IMR-90 (cell line): ENCODE data around the gene ACTR2. TPM values are rescaled to one million over a fixed set of nuclear protein-coding genes. Genes with fewer than 3 reads are reported as not detected.

Experiments
- ATAC-seq: fragments of 200-7000 bp; cut with Tn5 transposase; 2 replicates; pipeline ENCODE4 v1.9.1; 2020; ENCODE audit warnings: low read depth, mild to moderate bottlenecking, moderate library complexity
- BruUV-seq: library from RNA; stranded (reverse); fragments of 400-500 nt; replicated peaks from 2 replicates; lab custom pipeline; 2021; lab: Mats Ljungman, UMichigan
- CTCF ChIA-PET: fragments of 300-600 bp; formaldehyde crosslinking; extraction: SDS; loops from one replicate; lab custom pipeline; 2021; ENCODE audit warnings: antibody characterized with exemption; lab: Yijun Ruan, JAX
- POLR2A ChIA-PET: fragments of 300-600 bp; sonication (Branson Sonifier 250); formaldehyde crosslinking; loops from one replicate; lab custom pipeline; 2022; ENCODE audit warnings: antibody characterized with exemption; ENCODE audit not compliant: unreplicated experiment; lab: Charles Lee
- DNase-seq: peaks from one replicate; pipeline ENCODE4 v3.0.0; 2013
- H2AFZ ChIP-seq: replicated peaks from 2 replicates; pipeline ENCODE3; 2013; ENCODE audit warnings: low read length, mild to moderate bottlenecking; ENCODE audit not compliant: poor library complexity
- H2AK5ac ChIP-seq: 2 replicates; pipeline ENCODE4 v1.6.1; 2013; ENCODE audit warnings: low read depth, low read length, inconsistent platforms
- H2AK9ac ChIP-seq: replicated peaks from 2 replicates; pipeline ENCODE3; 2013; ENCODE audit warnings: mild to moderate bottlenecking, low read depth, low read length, moderate library complexity; ENCODE audit not compliant: poor library complexity
- H2BK120ac ChIP-seq: 2 replicates; pipeline ENCODE4 v1.6.1; 2013; ENCODE audit warnings: low read depth, low read length, inconsistent platforms
- H2BK15ac ChIP-seq: 3 replicates; pipeline ENCODE4 v1.6.1; 2013; ENCODE audit warnings: low read depth, low read length, inconsistent platforms
- H2BK20ac ChIP-seq: 2 replicates; pipeline ENCODE4 v1.6.1; 2013; ENCODE audit warnings: low read depth, mild to moderate bottlenecking, inconsistent platforms, low read length, moderate library complexity
- H2BK5ac ChIP-seq: 2 replicates; pipeline ENCODE4 v1.6.1; 2013; ENCODE audit warnings: mild to moderate bottlenecking, low read depth, low read length, inconsistent platforms; ENCODE audit not compliant: poor library complexity, severe bottlenecking
- H3K14ac ChIP-seq: replicated peaks from 2 replicates; pipeline ENCODE4 v1.6.1; 2013; ENCODE audit warnings: low read depth, low read length, inconsistent platforms
- H3K18ac ChIP-seq: 2 replicates; pipeline ENCODE4 v1.6.1; 2013; ENCODE audit warnings: low read depth, low read length, control low read depth
- H3K23ac ChIP-seq: 2 replicates; pipeline ENCODE4 v1.6.1; 2013; ENCODE audit warnings: low read depth, low read length, inconsistent platforms
- H3K27ac ChIP-seq: 2 replicates; pipeline ENCODE4 v1.5.1; 2013; ENCODE audit warnings: mild to moderate bottlenecking, control low read depth, low read length; ENCODE audit not compliant: insufficient read depth
- H3K27me3 ChIP-seq: 2 replicates; pipeline ENCODE4 v1.6.1; 2013; ENCODE audit warnings: low read length; ENCODE audit not compliant: control insufficient read depth, insufficient read depth
- H3K36me3 ChIP-seq: 2 replicates; pipeline ENCODE4 v1.6.1; 2013; ENCODE audit warnings: low read length, mixed read lengths; ENCODE audit not compliant: control insufficient read depth, insufficient read depth
- H3K4ac ChIP-seq: 2 replicates; pipeline ENCODE4 v1.6.1; 2013; ENCODE audit warnings: low read depth, low read length, inconsistent platforms
- H3K4me1 ChIP-seq: 2 replicates; pipeline ENCODE4 v1.6.1; 2013; ENCODE audit warnings: low read length, mixed read lengths; ENCODE audit not compliant: control insufficient read depth, insufficient read depth
- H3K4me2 ChIP-seq: 2 replicates; pipeline ENCODE4 v1.6.1; 2013; ENCODE audit warnings: low read depth, mild to moderate bottlenecking, control low read depth, low read length, moderate library complexity
- H3K4me3 ChIP-seq: 2 replicates; pipeline ENCODE4 v1.5.1; 2013; ENCODE audit warnings: low read depth, mild to moderate bottlenecking, control low read depth, low read length, moderate library complexity; ENCODE audit not compliant: insufficient read depth
- H3K56ac ChIP-seq: 2 replicates; pipeline ENCODE4 v1.6.1; 2013; ENCODE audit warnings: low read length, inconsistent platforms; ENCODE audit not compliant: insufficient read depth; ENCODE audit errors: extremely low read depth
- H3K79me1 ChIP-seq, 2 experiments: 2 replicates each; pipeline ENCODE4 v1.6.1; 2013; ENCODE audit warnings: low read length in 2 of 2, inconsistent platforms in 1 of 2, low read depth in 1 of 2
- H3K9ac ChIP-seq: 2 replicates; pipeline ENCODE4 v1.6.1; 2013; ENCODE audit warnings: low read depth, low read length, control low read depth
- H3K9me1 ChIP-seq: 2 replicates; pipeline ENCODE4 v1.6.1; 2013; ENCODE audit warnings: low read length, inconsistent platforms; ENCODE audit not compliant: insufficient read depth
- H3K9me3 ChIP-seq: 2 replicates; pipeline ENCODE4 v1.6.1; 2013; ENCODE audit warnings: low read length; ENCODE audit not compliant: control insufficient read depth, insufficient read depth
- H4K20me1 ChIP-seq: 2 replicates; pipeline ENCODE4 v1.6.1; 2013; ENCODE audit warnings: low read length, inconsistent platforms; ENCODE audit not compliant: insufficient read depth
- H4K5ac ChIP-seq: 2 replicates; pipeline ENCODE4 v1.6.1; 2013; ENCODE audit warnings: mild to moderate bottlenecking, low read depth, low read length, control low read depth
- H4K8ac ChIP-seq, 2 experiments: 2 replicates each; pipeline ENCODE4 v1.6.1; 2013; ENCODE audit warnings: low read depth in 2 of 2, low read length in 2 of 2, control low read depth in 1 of 2, inconsistent platforms in 1 of 2
- H4K91ac ChIP-seq: 2 replicates; pipeline ENCODE4 v1.6.1; 2013; ENCODE audit warnings: low read depth, low read length, inconsistent platforms; ENCODE audit not compliant: insufficient read depth
- BHLHE40 ChIP-seq: fragments of 150-350 bp; IDR thresholded peaks from 2 replicates; pipeline ENCODE4 v1.6.1; 2016; ENCODE audit warnings: mild to moderate bottlenecking, low read depth, low read length
- ELK1 ChIP-seq: fragments of 150-350 bp; IDR thresholded peaks from 2 replicates; pipeline ENCODE4 v1.6.1; 2016; ENCODE audit warnings: low read depth, mild to moderate bottlenecking, low read length, moderate library complexity, borderline replicate concordance
- MAFK ChIP-seq: IDR thresholded peaks from 2 replicates; pipeline ENCODE4 v1.6.1; 2012; ENCODE audit warnings: low read depth, low read length, improper control_type of control experiment
- MAZ ChIP-seq: IDR thresholded peaks from 2 replicates; pipeline ENCODE4 v1.6.1; 2012; ENCODE audit warnings: low read depth, mild to moderate bottlenecking, low read length, improper control_type of control experiment, moderate library complexity, borderline replicate concordance
- MXI1 ChIP-seq: IDR thresholded peaks from 2 replicates; pipeline ENCODE4 v1.6.1; 2012; ENCODE audit warnings: low read depth, mild to moderate bottlenecking, low read length, moderate library complexity, borderline replicate concordance
- RFX5 ChIP-seq: IDR thresholded peaks from 2 replicates; pipeline ENCODE4 v1.8.0; 2012; ENCODE audit warnings: low read depth, mild to moderate bottlenecking, low read length, moderate library complexity
- USF2 ChIP-seq: fragments of 150-350 bp; IDR thresholded peaks from 2 replicates; pipeline ENCODE4 v1.6.1; 2017; ENCODE audit warnings: mild to moderate bottlenecking, antibody characterized with exemption, low read length, low read depth
- WGBS, 2 experiments: methylation state at CpG; one replicate each; pipeline versions ENCODE4 v1.1.5 to v1.1.7; 2013; ENCODE audit warnings: missing lambda C conversion rate in 2 of 2; ENCODE audit not compliant: insufficient read length in 1 of 2; ENCODE audit errors: extremely low coverage in 2 of 2; 5-methylcytosine and 5-hydroxymethylcytosine counted together
- dilution Hi-C: fragments of 300-500 bp; cut with HindIII; formaldehyde crosslinking; loops from one replicate; pipeline ENCODE4 v1.14.3; 2018; ENCODE audit warnings: low sequenced_read_pairs; ENCODE audit not compliant: unreplicated experiment
- in situ Hi-C: fragments of 300-500 bp; cut with MboI; formaldehyde crosslinking; loops from 3 replicates; pipeline ENCODE4 v1.14.3; 2019; ENCODE audit warnings: low sequenced_read_pairs, inconsistent platforms, mixed read lengths
- intact Hi-C: fragments of 100-400 bp; cut with micrococcal nuclease; formaldehyde crosslinking; loops from 2 replicates; pipeline ENCODE4 v1.10.0; 2022
- polyA plus RNA-seq, 3 experiments: library from polyadenylated mRNA; depleted of rRNA; stranded (reverse); fragments of >200 nt; gene quantifications; 2 replicates each; pipeline ENCODE4 v1.2.3, GENCODE V29; 2012; ENCODE audit warnings: low replicate concordance in 1 of 3
- total RNA-seq: library from RNA; depleted of rRNA; stranded (reverse); fragments of >200 nt; gene quantifications from 2 replicates; pipeline ENCODE4 v1.2.3, GENCODE V29; 2012

ACTR2 gene
- total and polyA plus RNA-seq, 2 of the 4 experiments (the other 2 are of a cell fraction), result 141 to 205 TPM

GRCh38 chr2:65278531-65278981 is 50.9 kb downstream of the ACTR2 start:
- no peak overlapping the region for H3K9ac ChIP-seq
- in situ Hi-C loops, result no loop called here
- no peaks in the 10 kb centered on the region for H3K79me1 ChIP-seq
- no peak overlapping the region for H3K4me2 ChIP-seq
- ATAC-seq (peak; percentile 50), DNase-seq (peak; percentile 49)
- intact Hi-C loops, result no loop called here
- no peak overlapping the region for H4K5ac ChIP-seq
- no peaks in the 10 kb centered on the region for H3K27me3 ChIP-seq
- no TSS peak for BruUV-seq
- H3K56ac ChIP-seq, result no peak overlapping the region
- H2AK5ac ChIP-seq, result no peak overlapping the region
- dilution Hi-C loops, result no loop called here
- POLR2A ChIA-PET, result no interaction called here
- H4K8ac ChIP-seq, result no peak overlapping the region; a peak in 1 of 4 replicates
- 0 out of 2 replicates have a peak overlapping the region, but pooled peaks have one; percentile 1 for H3K4ac ChIP-seq
- no peak overlapping the region for H3K4me3 ChIP-seq
- peaks cover 4% of the 10 kb centered on the region; the same call in 1 of the 2 replicates for H4K20me1 ChIP-seq
- peaks cover 16% of the 10 kb centered on the region; the same call in 1 of the 2 replicates for H3K9me1 ChIP-seq
- H3K9me3 ChIP-seq, result no peaks in the 10 kb centered on the region
- H2BK20ac ChIP-seq, result no peak overlapping the region
- peaks cover 7% of the 10 kb centered on the region for H3K4me1 ChIP-seq
- WGBS, 2 experiments, result no CpG with 5 or more reads among the region's 6 CpGs
- CTCF ChIA-PET, result interaction anchor here (0.7 to 1.0 kb wide), 2 partner anchors 9 to 18 kb away, joined by 3 to 4 read pairs; no protein-coding TSS in a partner anchor
- no peak overlapping the region for H3K23ac ChIP-seq
- H3K36me3 ChIP-seq, result peaks cover 1% of the 10 kb centered on the region; the same call in 1 of the 2 replicates
- H3K18ac ChIP-seq, result no peak overlapping the region
- H2BK5ac ChIP-seq, result no peak overlapping the region
- H4K91ac ChIP-seq, result no peak overlapping the region
- H2BK120ac ChIP-seq, result no peak overlapping the region
- H3K14ac ChIP-seq, result peak overlapping the region; percentile 26; the same call in 1 of the 2 replicates
- H2BK15ac ChIP-seq, result no peak overlapping the region
- TF ChIP-seq ELK1, result no peak
- TF ChIP-seq MAZ, result no peak
- TF ChIP-seq MAFK, result no peak
- TF ChIP-seq USF2, result no peak
- no peak for TF ChIP-seq MXI1
- TF ChIP-seq RFX5, result no peak
- TF ChIP-seq BHLHE40, result no peak
- no peak overlapping the region for H3K27ac ChIP-seq
- H2AK9ac ChIP-seq, result peak overlapping the region; percentile 21
- peak overlapping the region; percentile 47 for H2AFZ ChIP-seq
